ENCODE measurements around the gene LMLN. TPM values are rescaled to one million over a fixed set of nuclear protein-coding genes. Genes with fewer than 3 reads are reported as not detected.
"Not testable (repeated sequence)": the region's sequence is repeated elsewhere in the genome, so short reads cannot be mapped to it uniquely, and the experiment has no call there.

LMLN gene
- total and polyA plus RNA-seq, 2 donors (not counting 1 experiment from before 2014, with no cell fraction given): 6.6 to 7.1 TPM

- Histone ChIP-seq H3K79me2 (ENCODE audit: control insufficient read depth, insufficient read depth, low read length) (peaks cover 14% of the 10 kb centered on the region), H3K27me3 (ENCODE audit: control insufficient read depth, insufficient read depth, low read length) (no peaks in the 10 kb centered on the region), H4K20me1 (ENCODE audit: control insufficient read depth, extremely low read depth, insufficient read depth, low read length) (no peaks in the 10 kb centered on the region), H3K4me3 (replicated peaks in 1 of 4; ENCODE audit: control extremely low read depth in 1 of 4, insufficient read depth in 1 of 4, low read depth in 3 of 4, low read length in 4 of 4) (no peak overlapping the region), H3K27ac (ENCODE audit: insufficient read depth, low read length) (peak overlapping the region; percentile 40), H3K4me1 (ENCODE audit: control insufficient read depth, extremely low read depth, insufficient read depth, low read length) (peaks cover 9% of the 10 kb centered on the region), H3K9ac (ENCODE audit: insufficient read depth, low read length) (no peak overlapping the region), H3K36me3 (ENCODE audit: control insufficient read depth, insufficient read depth, low read length) (peaks cover 10% of the 10 kb centered on the region), H3K9me3 (ENCODE audit: control insufficient read depth, insufficient read depth, low read depth, low read length) (no peaks in the 10 kb centered on the region), H3K4me2 (ENCODE audit: extremely low read depth, insufficient read depth, low read length) (peak overlapping the region; percentile 33), H2AFZ (ENCODE audit: low read length) (no peak overlapping the region)
- no peak for DNase-seq (ENCODE audit: low read depth in 2 of 2)
- TF ChIP-seq EZH2 (IDR thresholded peaks at IDR 0.05; ENCODE audit: low read length, missing control alignments): no peak
- TF ChIP-seq, protein P1, sequence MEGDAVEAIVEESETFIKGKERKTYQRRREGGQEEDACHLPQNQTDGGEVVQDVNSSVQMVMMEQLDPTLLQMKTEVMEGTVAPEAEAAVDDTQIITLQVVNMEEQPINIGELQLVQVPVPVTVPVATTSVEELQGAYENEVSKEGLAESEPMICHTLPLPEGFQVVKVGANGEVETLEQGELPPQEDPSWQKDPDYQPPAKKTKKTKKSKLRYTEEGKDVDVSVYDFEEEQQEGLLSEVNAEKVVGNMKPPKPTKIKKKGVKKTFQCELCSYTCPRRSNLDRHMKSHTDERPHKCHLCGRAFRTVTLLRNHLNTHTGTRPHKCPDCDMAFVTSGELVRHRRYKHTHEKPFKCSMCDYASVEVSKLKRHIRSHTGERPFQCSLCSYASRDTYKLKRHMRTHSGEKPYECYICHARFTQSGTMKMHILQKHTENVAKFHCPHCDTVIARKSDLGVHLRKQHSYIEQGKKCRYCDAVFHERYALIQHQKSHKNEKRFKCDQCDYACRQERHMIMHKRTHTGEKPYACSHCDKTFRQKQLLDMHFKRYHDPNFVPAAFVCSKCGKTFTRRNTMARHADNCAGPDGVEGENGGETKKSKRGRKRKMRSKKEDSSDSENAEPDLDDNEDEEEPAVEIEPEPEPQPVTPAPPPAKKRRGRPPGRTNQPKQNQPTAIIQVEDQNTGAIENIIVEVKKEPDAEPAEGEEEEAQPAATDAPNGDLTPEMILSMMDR (conservative IDR thresholded peaks at IDR 0.05 in 1 of 2, IDR thresholded peaks at IDR 0.05 in 1 of 2; ENCODE audit: low read depth in 1 of 2, low read length in 2 of 2): no peak
These were observed 2.3 kb upstream of the LMLN start for GRCh38 chr3:197957790-197958133.

DNA sequence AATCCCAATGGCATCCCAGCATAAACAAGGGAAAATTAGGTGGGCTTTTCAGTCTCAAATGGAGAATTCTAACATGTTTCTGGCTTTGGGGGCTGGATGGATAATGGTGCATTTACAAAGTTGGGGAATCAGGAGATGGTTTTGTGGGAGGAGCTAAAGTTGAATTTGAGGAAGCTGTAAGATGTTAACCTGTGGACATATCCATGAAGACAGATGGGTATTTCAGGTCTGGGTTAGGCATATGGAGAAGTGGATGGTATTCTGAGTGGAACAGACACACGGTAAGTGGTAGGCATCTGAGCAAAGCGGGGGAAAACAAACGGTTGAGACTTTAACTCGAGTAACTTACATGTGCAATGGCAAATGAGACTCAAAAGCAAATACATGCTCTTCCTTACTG, 1.7 kb upstream of the LMLN start:
- Histone ChIP-seq H4K20me1 (ENCODE audit: control insufficient read depth, extremely low read depth, insufficient read depth, low read length) (no peaks in the 10 kb centered on the region), H3K4me1 (ENCODE audit: control insufficient read depth, extremely low read depth, insufficient read depth, low read length) (peaks cover 6% of the 10 kb centered on the region), H3K9ac (ENCODE audit: insufficient read depth, low read length) (no peak overlapping the region), H2AFZ (ENCODE audit: low read length) (no peak overlapping the region), H3K27ac (ENCODE audit: insufficient read depth, low read length) (no peak overlapping the region), H3K27me3 (ENCODE audit: control insufficient read depth, insufficient read depth, low read length) (no peaks in the 10 kb centered on the region), H3K79me2 (ENCODE audit: control insufficient read depth, insufficient read depth, low read length) (peaks cover 9% of the 10 kb centered on the region), H3K36me3 (ENCODE audit: control insufficient read depth, insufficient read depth, low read length) (peaks cover 9% of the 10 kb centered on the region), H3K4me3 (replicated peaks in 1 of 4; ENCODE audit: control extremely low read depth in 1 of 4, insufficient read depth in 1 of 4, low read depth in 3 of 4, low read length in 4 of 4) (no peak overlapping the region), H3K9me3 (ENCODE audit: control insufficient read depth, insufficient read depth, low read depth, low read length) (no peaks in the 10 kb centered on the region), H3K4me2 (ENCODE audit: extremely low read depth, insufficient read depth, low read length) (no peak overlapping the region)
- TF ChIP-seq EZH2 (IDR thresholded peaks at IDR 0.05; ENCODE audit: low read length, missing control alignments): no peak
- TF ChIP-seq, protein P1 (conservative IDR thresholded peaks at IDR 0.05 in 1 of 2, IDR thresholded peaks at IDR 0.05 in 1 of 2; ENCODE audit: low read depth in 1 of 2, low read length in 2 of 2): no peak
- DNase-seq (ENCODE audit: low read depth in 2 of 2): no peak

- DNase-seq (ENCODE audit: low read depth in 2 of 2); H3K4me1 ChIP-seq (ENCODE audit: control insufficient read depth, extremely low read depth, insufficient read depth, low read length); H3K9me3 ChIP-seq (ENCODE audit: control insufficient read depth, insufficient read depth, low read depth, low read length); H3K27ac ChIP-seq (ENCODE audit: insufficient read depth, low read length); H3K79me2 ChIP-seq (ENCODE audit: control insufficient read depth, insufficient read depth, low read length); H4K20me1 ChIP-seq (ENCODE audit: control insufficient read depth, extremely low read depth, insufficient read depth, low read length); H3K9ac ChIP-seq (ENCODE audit: insufficient read depth, low read length); H3K27me3 ChIP-seq (ENCODE audit: control insufficient read depth, insufficient read depth, low read length); H3K4me3 ChIP-seq (replicated peaks in 1 of 4; ENCODE audit: control extremely low read depth in 1 of 4, insufficient read depth in 1 of 4, low read depth in 3 of 4, low read length in 4 of 4); H2AFZ ChIP-seq (ENCODE audit: low read length); H3K36me3 ChIP-seq (ENCODE audit: control insufficient read depth, insufficient read depth, low read length): not testable (repeated sequence)
- H3K4me2 ChIP-seq (ENCODE audit: extremely low read depth, insufficient read depth, low read length): peak overlapping the region; percentile 49
These were observed 1.2 kb upstream of the LMLN start for GRCh38 chr3:197958848-197959247.

Data from fibroblast of lung (primary cell).